Heart right ventricle (tissue), 16 donors: ENCODE results near the gene ORMDL2. TPM values are rescaled to one million over a fixed set of nuclear protein-coding genes. Genes with fewer than 3 reads are reported as not detected.
"Not testable (repeated sequence)": the region's sequence is repeated elsewhere in the genome, so short reads cannot be mapped to it uniquely, and the experiment has no call there.

Experiments used
- ATAC-seq, 8 donors: fragments of 200-7000 bp; cut with Tn5 transposase; one replicate each; pipeline ENCODE4 v1.9.1; 2020; ENCODE audit warnings: mild to moderate bottlenecking in 8 of 8, moderate library complexity in 8 of 8, moderate number of reproducible peaks in 1 of 8
- DNase-seq, 2 donors: peaks; one replicate each; pipeline ENCODE4 v3.0.0-alpha.2; 2020
- H3K27ac ChIP-seq, 10 donors: fragments of 200-600 bp; sonication (generic) in 2 of 10; one replicate each; pipeline versions ENCODE4 v1.5.0 to v1.8.0; 2020 to 2022; ENCODE audit warnings: mild to moderate bottlenecking in 3 of 10
- H3K27me3 ChIP-seq, 7 donors: fragments of 200-600 bp; one replicate each; pipeline ENCODE4 v1.8.0; 2021 to 2022; ENCODE audit warnings: mild to moderate bottlenecking in 2 of 7
- H3K36me3 ChIP-seq, 9 donors: fragments of 200-600 bp; sonication (generic) in 1 of 9; one replicate each; pipeline versions ENCODE4 v1.5.0 to v1.8.0; 2020 to 2022; ENCODE audit warnings: mild to moderate bottlenecking in 2 of 9
- H3K4me1 ChIP-seq, 9 donors: fragments of 200-600 bp; sonication (generic) in 1 of 9; one replicate each; pipeline versions ENCODE4 v1.5.0 to v1.8.0; 2020 to 2022; ENCODE audit warnings: mild to moderate bottlenecking in 4 of 9
- H3K4me3 ChIP-seq, 10 donors: fragments of 200-600 bp; sonication (generic) in 2 of 10; one replicate each; pipeline versions ENCODE4 v1.5.0 to v1.8.0; 2020 to 2022; ENCODE audit warnings: mild to moderate bottlenecking in 7 of 10, moderate library complexity in 2 of 10
- H3K9me3 ChIP-seq, 11 donors: fragments of 200-600 bp in 10 of 11; sonication (generic) in 2 of 11; one replicate each; pipeline versions ENCODE4 v1.5.0 to v1.8.0; 2013 to 2022; ENCODE audit warnings: mild to moderate bottlenecking in 2 of 11, control low read depth in 1 of 11, moderate library complexity in 1 of 11
- CTCF ChIP-seq, 9 donors: fragments of 200-600 bp; sonication (generic) in 2 of 9; IDR thresholded peaks; one replicate each; pipeline versions ENCODE4 v1.5.0 to v1.8.0; 2021 to 2022; ENCODE audit warnings: antibody characterized with exemption in 9 of 9, mild to moderate bottlenecking in 5 of 9, moderate library complexity in 1 of 9
- WGBS, 2 donors: extraction: QIAGEN DNeasy Blood & Tissue Kit; methylation state at CpG; one replicate each; pipeline ENCODE4 v1.1.7; 2013; ENCODE audit warnings: inconsistent platforms in 1 of 2; 5-methylcytosine and 5-hydroxymethylcytosine counted together
- intact Hi-C, 10 donors: fragments of 100-400 bp; cut with DNase I; formaldehyde crosslinking; loops; one replicate each; pipeline versions ENCODE4 v1.11.1 to v1.14.2; 2022
- polyA plus RNA-seq, 2 donors: library from polyadenylated mRNA; stranded (reverse); fragments of 200-250 nt; gene quantifications; one replicate each; pipeline ENCODE4 v1.2.3, GENCODE V29; 2013
- total RNA-seq, 10 donors: library from RNA; stranded (reverse); fragmentation: NEBNext Ultra II Directional in 3 of 10; extraction: Animal tissue kit (Norgen Biotek cat#: 25700) in 3 of 10; gene quantifications; one replicate each; pipeline versions ENCODE4 v1.2.1 to v1.2.4, GENCODE V29; 2021 to 2023
- donor health status: Arrhythmogenic right ventricular cardiomyopathy.
- donor health status: ischemic (EF 13 %, LVEDD 7.1; RV severe dilation, severe dysfunction).
- donor health status: healthy with polysubstance abuse.
- donor health status: DM: no; HTN: yes; CAD: no.
- donor health status: DM: no; HTN: no; CAD: no.
- donor health status: ischemic (EF 25% LVEDD 6.9; RV normal size, moderate dysfunction).
- donor health status: ischemic (EF 25% LVEDD 5.7; RV mildly dilated, moderate dysfunction).
- donor health status: healthy.
- donor health status: DM: yes; HTN: yes; CAD: no.
- donor health status: Ischemic cardiomyopathy.
- donor health status: ischemic (EF 35%, LVEDD 5.7; RV mildly dilated, moderate dysfunction).
- donor health status: nonischemic (EF 11% LVEDD 7.7; RV severe dilation, severe dysfunction).
- donor health status: DM: yes; HTN: yes; CAD: no.
- donor health status: PGD.
- donor health status: ischemic (EF 29% LVEDD 5.4; RV normal size, mild dysfunction).
- donor health status: nonischemic (EF 23%, LVEDD 6.1; RV moderate dilation, normal function).

ORMDL2 gene
- total and polyA plus RNA-seq, 12 donors, result 10.3 to 82.9 (median 18.1) TPM

- Histone ChIP-seq H3K27me3 (no peaks in the 10 kb centered on the region), H3K4me1 (no peaks in the 10 kb centered on the region), H3K9me3 (peaks cover 0 to 18% (median 10%) of the 10 kb centered on the region in 11 donors), H3K36me3 (no peaks in the 10 kb centered on the region), H3K27ac (no peak overlapping the region), H3K4me3 (no peak overlapping the region)
- ATAC-seq, result no peak
- TF ChIP-seq CTCF (IDR thresholded peaks at IDR 0.05), result no peak
- no peak for DNase-seq
- intact Hi-C loops, result no loop called here
- 90 to 95% methylated on average over 8 of the region's 8 CpGs for WGBS, 2 donors
Observed at GRCh38 chr12:55861396-55861795, 43.6 kb downstream of the ORMDL2 start.

- ATAC-seq, result no peak
- no peak for TF ChIP-seq CTCF (IDR thresholded peaks at IDR 0.05)
- Histone ChIP-seq H3K36me3 (no peaks in the 10 kb centered on the region), H3K27ac (no peak overlapping the region), H3K4me3 (no peak overlapping the region), H3K4me1 (no peaks in the 10 kb centered on the region), H3K27me3 (no peaks in the 10 kb centered on the region), H3K9me3 (peaks cover 0 to 21% (median 10%) of the 10 kb centered on the region in 11 donors)
- WGBS, 2 donors, result 80 to 84% methylated on average over 3 of the region's 3 CpGs
- intact Hi-C loops, result no loop called here
- DNase-seq, result no peak
Observed at GRCh38 chr12:55861871-55862270, 44.0 kb downstream of the ORMDL2 start.

- peaks cover 0 to 21% (median 10%) of the 10 kb centered on the region in 11 donors for H3K9me3 ChIP-seq
- DNase-seq, result no peak
- H3K36me3 ChIP-seq, result no peaks in the 10 kb centered on the region
- no peaks in the 10 kb centered on the region for H3K27me3 ChIP-seq
- H3K4me3 ChIP-seq, result no peak overlapping the region
- TF ChIP-seq CTCF (IDR thresholded peaks at IDR 0.05), result no peak
- intact Hi-C loops, result no loop called here
- no peak for ATAC-seq
- no peaks in the 10 kb centered on the region for H3K4me1 ChIP-seq
- H3K27ac ChIP-seq, result no peak overlapping the region
Observed at GRCh38 chr12:55862286-55862685, 44.4 kb downstream of the ORMDL2 start.

- 94 to 98% methylated on average over 13 of the region's 13 CpGs for WGBS, 2 donors
- peaks cover 0 to 21% (median 10%) of the 10 kb centered on the region in 11 donors for H3K9me3 ChIP-seq
- DNase-seq, intact Hi-C loops, H3K27ac ChIP-seq, H3K36me3 ChIP-seq, H3K27me3 ChIP-seq, ATAC-seq, H3K4me1 ChIP-seq, H3K4me3 ChIP-seq: not testable (repeated sequence)
Observed at GRCh38 chr12:55862931-55863330, 45.1 kb downstream of the ORMDL2 start.

- Histone ChIP-seq H3K27me3 (no peaks in the 10 kb centered on the region), H3K4me3 (no peak overlapping the region), H3K9me3 (peaks cover 0 to 21% (median 10%) of the 10 kb centered on the region in 11 donors), H3K4me1 (no peaks in the 10 kb centered on the region), H3K27ac (no peak overlapping the region), H3K36me3 (no peaks in the 10 kb centered on the region)
- TF ChIP-seq CTCF (IDR thresholded peaks at IDR 0.05), result no peak
- WGBS, 2 donors, result 84 to 91% methylated on average over 2 of the region's 2 CpGs
- ATAC-seq (no peak), DNase-seq (no peak)
- intact Hi-C loops, result no loop called here
Observed at GRCh38 chr12:55865327-55865726, 47.5 kb downstream of the ORMDL2 start.

GRCh38 chr12:55866454-55867004, 48.7 kb downstream of the ORMDL2 start:
- 97 to 98% methylated on average over 3 of the region's 3 CpGs for WGBS, 2 donors
- H3K4me1 ChIP-seq, H3K4me3 ChIP-seq, DNase-seq, H3K36me3 ChIP-seq, H3K27ac ChIP-seq, ATAC-seq, H3K27me3 ChIP-seq, intact Hi-C loops: not testable (repeated sequence)
- peaks cover 0 to 21% (median 10%) of the 10 kb centered on the region in 11 donors for H3K9me3 ChIP-seq
